GM21576 (cell line): ENCODE data around the gene MYD88.

Source experiments
- ATAC-seq: cut with Tn5 transposase; IDR thresholded peaks from one replicate; pipeline ENCODE4 v1.9.1; 2021; ENCODE audit warnings: mild to moderate bottlenecking, moderate library complexity; ENCODE audit not compliant: unreplicated experiment

MYD88 gene

GRCh38 chr3:38111696-38112377 is 26.6 kb upstream of the MYD88 start:
- ATAC-seq = no peak

- ATAC-seq = no peak
Measured at GRCh38 chr3:38112378-38112761, 26.1 kb upstream of the MYD88 start.

- ATAC-seq = no peak
Measured at GRCh38 chr3:38114052-38114874, 24.2 kb upstream of the MYD88 start.

- ATAC-seq = no peak
Measured at GRCh38 chr3:38114875-38115644, 23.4 kb upstream of the MYD88 start.

- no peak for ATAC-seq
Measured at GRCh38 chr3:38115645-38116427, 22.6 kb upstream of the MYD88 start.

- ATAC-seq = no peak
Measured at GRCh38 chr3:38116471-38117162, 21.8 kb upstream of the MYD88 start.

DNA sequence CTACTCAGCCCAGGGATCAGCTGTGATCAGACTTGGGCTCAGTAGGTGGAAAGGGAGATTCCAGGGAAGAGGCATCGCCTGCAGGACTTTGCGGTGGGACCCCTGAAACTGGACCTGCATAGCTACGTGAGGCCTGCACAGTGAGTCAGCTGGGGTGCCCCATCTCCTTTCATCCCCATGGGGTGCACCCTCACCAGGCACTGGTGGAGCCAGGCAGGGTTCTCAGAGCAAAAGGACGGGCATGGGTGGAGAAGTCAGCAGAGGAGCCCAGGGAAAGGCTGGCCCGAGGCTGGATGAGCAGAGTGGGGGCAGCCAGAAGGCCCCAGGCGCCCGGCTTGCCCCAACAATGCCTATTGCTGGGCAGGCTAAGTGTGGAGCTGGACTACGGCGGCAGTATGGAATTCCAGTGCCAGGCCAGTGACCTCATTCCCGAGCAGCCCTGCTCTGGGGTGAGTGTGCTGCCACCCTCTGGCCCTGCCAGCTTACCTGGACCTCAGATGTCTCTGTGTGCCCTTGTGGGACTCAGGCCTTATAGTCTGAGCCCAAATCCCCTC is 21.2 kb upstream of the MYD88 start:
- ATAC-seq = no peak

DNA sequence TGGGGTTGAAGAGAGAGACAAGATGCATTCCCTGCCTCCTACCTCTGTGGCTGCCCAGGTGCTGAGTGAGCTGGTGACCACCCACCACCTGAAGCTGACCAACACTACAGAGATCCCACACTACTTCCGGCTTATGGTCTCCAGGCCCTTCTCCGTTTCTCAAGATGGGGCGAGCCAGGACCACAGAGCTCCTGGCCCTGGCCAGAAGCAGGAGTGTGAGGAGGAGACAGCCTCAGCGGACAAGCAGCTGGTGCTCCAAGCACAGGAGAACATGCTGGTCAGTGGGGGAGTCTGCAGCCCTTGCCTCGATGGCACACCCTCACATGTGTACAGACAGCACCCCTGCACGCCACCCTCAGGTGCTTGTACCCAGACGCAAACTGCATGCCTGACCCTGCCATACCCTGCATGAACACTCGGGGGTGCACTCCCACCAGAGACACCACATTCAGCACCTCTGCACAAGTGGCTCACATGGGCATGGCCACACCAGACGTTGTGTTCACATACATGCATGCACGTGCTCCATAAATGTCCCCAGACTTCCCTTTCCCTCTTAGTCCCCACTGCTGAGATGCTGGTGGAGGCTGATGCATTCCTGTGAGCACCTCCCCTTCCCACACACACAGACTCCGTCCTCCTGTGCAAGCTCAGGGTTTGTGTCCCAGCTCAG is 20.6 kb upstream of the MYD88 start:
- ATAC-seq = no peak

GRCh38 chr3:38118421-38119247 is 19.8 kb upstream of the MYD88 start:
- ATAC-seq = no peak

- ATAC-seq = no peak
Measured at GRCh38 chr3:38119248-38119544, 19.3 kb upstream of the MYD88 start.

- ATAC-seq = no peak
Measured at GRCh38 chr3:38119821-38120692, 18.4 kb upstream of the MYD88 start.

DNA sequence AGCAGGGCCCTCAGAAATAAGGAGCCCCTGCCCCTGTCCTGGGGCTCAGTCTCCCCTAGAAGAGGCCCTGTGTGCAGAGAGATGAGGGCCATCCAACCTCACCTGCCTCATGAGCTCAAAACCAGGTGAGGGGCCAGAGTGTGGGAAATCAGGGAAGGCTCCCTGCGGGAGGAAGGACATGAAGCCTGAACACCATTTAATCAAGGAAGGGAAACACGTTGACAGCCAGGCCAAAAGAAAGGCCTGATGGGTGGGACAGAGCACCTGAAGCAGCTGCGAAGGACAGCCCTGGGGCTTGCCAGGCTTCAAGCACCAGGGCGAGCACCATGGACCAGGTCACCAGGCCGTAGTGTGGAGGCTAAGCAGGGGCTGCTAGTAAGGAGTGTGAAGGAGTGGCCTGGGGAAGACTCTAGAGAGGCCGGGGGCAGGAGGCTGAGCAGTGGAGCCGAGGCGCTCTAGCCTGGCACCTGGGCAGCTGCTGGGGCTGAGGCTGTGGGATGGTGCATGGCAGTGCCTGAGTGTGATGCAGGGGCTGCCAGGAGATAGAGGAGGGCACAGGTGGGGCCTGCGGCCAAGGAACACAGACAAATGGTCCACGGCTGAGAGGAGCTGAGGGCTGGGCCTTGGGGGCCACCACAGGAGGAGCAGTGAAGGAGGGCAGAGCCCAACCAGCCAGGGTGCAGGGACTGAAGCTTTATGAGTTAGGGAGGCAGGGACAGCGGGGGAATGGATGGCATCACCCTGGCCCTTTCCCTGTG is 17.6 kb upstream of the MYD88 start:
- no peak for ATAC-seq

GRCh38 chr3:38121451-38121831 is 17.0 kb upstream of the MYD88 start:
- no peak for ATAC-seq

GRCh38 chr3:38121832-38122461 is 16.5 kb upstream of the MYD88 start:
- no peak for ATAC-seq

DNA sequence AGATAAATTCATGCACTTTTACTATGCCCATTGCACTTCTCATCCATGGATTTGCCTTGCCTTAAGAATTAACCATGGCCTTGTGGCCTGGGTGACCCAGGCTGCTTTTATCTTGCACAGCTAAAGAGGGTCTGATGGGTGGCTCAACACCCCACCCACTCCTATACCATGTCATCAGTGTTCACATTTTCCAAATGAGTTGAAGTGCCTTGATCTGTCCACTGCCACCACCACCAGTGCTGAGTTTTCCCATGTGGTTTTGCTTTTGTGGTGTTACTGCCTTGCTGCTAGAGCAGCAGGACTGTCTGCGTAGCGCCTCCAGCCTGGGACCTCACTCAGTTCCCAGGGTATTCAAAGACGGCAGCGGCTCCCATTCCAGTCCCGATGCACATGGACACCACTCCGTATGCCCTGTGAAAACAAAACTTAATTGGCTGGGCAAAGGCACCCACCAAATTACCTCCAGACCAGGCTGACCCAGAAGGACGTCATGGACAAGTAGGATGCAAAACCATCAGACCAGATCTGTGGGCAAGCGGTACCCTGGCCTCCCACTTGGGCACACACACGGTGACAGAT is 15.7 kb upstream of the MYD88 start:
- ATAC-seq = no peak
